ENCODE data around the gene GALE. TPM values are rescaled to one million over a fixed set of nuclear protein-coding genes. Genes with fewer than 3 reads are reported as not detected.

GALE gene
- total and polyA plus RNA-seq, 2 of the 13 experiments (the other 11 are each of a cell fraction or from before 2014, with no cell fraction given) = 85.2 to 88.4 TPM

DNA sequence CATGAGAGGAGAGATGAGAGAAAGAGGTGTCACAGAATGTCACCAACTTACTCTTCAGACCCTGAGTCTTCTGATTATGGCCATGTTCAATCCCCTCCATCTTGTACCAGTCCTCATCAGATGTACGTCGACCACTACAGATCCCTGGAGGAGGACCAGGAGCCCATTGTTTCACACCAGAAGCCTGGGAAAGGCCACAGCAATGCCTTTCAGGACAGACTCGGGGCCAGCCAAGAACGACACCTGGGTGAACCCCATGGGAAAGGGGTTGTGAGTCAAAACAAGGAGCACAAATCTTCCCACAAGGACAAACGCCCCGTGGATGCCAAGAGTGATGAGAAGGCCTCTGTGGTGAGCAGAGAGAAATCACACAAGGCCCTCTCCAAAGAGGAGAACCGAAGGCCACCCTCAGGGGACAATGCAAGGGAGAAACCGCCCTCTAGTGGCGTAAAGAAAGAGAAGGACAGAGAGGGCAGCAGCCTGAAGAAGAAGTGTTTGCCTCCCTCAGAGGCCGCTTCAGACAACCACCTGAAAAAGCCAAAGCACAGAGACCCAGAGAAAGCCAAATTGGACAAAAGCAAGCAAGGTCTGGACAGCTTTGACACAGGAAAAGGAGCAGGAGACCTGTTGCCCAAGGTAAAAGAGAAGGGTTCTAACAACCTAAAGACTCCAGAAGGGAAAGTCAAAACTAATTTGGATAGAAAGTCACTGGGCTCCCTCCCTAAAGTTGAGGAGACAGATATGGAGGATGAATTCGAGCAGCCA is 49.3 kb downstream of the GALE start:
- H2AFZ ChIP-seq (ENCODE audit: low read length) = no peak overlapping the region
- FAIRE-seq (peak; percentile 59), DNase-seq (ENCODE audit: low spot score) (peak; percentile 67), ATAC-seq (peak; percentile 97)
- peaks cover 36% of the 10 kb centered on the region for H3K79me2 ChIP-seq (ENCODE audit: insufficient read depth, low read length)
- no peak overlapping the region for H3K4me3 ChIP-seq (replicated peaks in 1 of 3; ENCODE audit: insufficient read depth in 1 of 3, low read depth in 2 of 3, low read length in 3 of 3)
- H4K20me1 ChIP-seq (ENCODE audit: insufficient read depth, low read length) = no peaks in the 10 kb centered on the region; the same call in 1 of the 2 replicates
- H3K4me2 ChIP-seq (ENCODE audit: low read depth, low read length) = no peak overlapping the region
- H3K27ac ChIP-seq (ENCODE audit: extremely low read length, insufficient read depth, low read length) = no peak overlapping the region
- in situ Hi-C loops (cut with HindIII; ENCODE audit: extremely low pct_ligation_motif_present, low pct_unique_long_range_greater_than_20kb) (no loop called here), intact Hi-C loops (cut with micrococcal nuclease; ENCODE audit: unreplicated experiment) (loop anchor here (5.0 kb wide), 1 partner anchor 59 kb away; the partner anchor contains the start of gene RPL11)
- H3K9ac ChIP-seq (ENCODE audit: insufficient read depth, low read depth, low read length) = no peak overlapping the region
- ChIA-PET POLR2A (interaction anchor here (1.0 kb wide), 1 partner anchor 60 kb away, joined by 3 read pairs; the partner anchor contains the start of gene RPL11), CTCF (ENCODE audit: low intra/inter-chr PET ratio, low total read pairs) (interaction anchor here (0.6 to 1.2 kb wide), 2 partner anchors 34 to 60 kb away, joined by 3 to 5 read pairs; partner anchors contain the start of gene RPL11)
- H3K4me1 ChIP-seq (ENCODE audit: insufficient read depth, low read length) = peaks cover 28% of the 10 kb centered on the region
- no peaks in the 10 kb centered on the region for H3K27me3 ChIP-seq (ENCODE audit: control insufficient read depth in 1 of 2, insufficient read depth in 2 of 2, low read length in 2 of 2)
- peaks cover 39 to 77% of the 10 kb centered on the region in 2 experiments for H3K36me3 ChIP-seq (replicated peaks in 1 of 2; ENCODE audit: control insufficient read depth in 1 of 2, insufficient read depth in 2 of 2, low read length in 2 of 2)
- H3K9me3 ChIP-seq (ENCODE audit: low read length) = no peaks in the 10 kb centered on the region
- 48% methylated on average over 11 of the region's 11 CpGs for WGBS (ENCODE audit: low lambda C conversion rate)
- TSS peak; percentile 26 for BruUV-seq (replicated peaks)
- TF ChIP-seq THAP11 (CRISPR knock-in tag; IDR thresholded peaks at IDR 0.05) (peak; percentile 32; the same call in 1 of the 2 replicates), STAG1 (CRISPR knock-in tag; IDR thresholded peaks at IDR 0.05) (peak; percentile 77), ELF3 (CRISPR knock-in tag; IDR thresholded peaks at IDR 0.05) (0 out of 2 replicates have a peak, but pooled peaks have one; percentile 31), ZNF501 (CRISPR knock-in tag; IDR thresholded peaks at IDR 0.05) (peak; percentile 33; the same call in 1 of the 2 replicates), GTF2F1 (IDR thresholded peaks at IDR 0.05; ENCODE audit: low read length) (no peak), ZBTB1 (CRISPR knock-in tag; IDR thresholded peaks at IDR 0.05; ENCODE audit: borderline replicate concordance) (no peak), SPEN (CRISPR knock-in tag; IDR thresholded peaks at IDR 0.05; ENCODE audit: low read depth) (peak; percentile 38; the same call in 1 of the 2 replicates), ZNF101 (CRISPR knock-in tag; IDR thresholded peaks at IDR 0.05; ENCODE audit: borderline replicate concordance, low read depth) (no peak)
- TF ChIP-seq, protein P1, sequence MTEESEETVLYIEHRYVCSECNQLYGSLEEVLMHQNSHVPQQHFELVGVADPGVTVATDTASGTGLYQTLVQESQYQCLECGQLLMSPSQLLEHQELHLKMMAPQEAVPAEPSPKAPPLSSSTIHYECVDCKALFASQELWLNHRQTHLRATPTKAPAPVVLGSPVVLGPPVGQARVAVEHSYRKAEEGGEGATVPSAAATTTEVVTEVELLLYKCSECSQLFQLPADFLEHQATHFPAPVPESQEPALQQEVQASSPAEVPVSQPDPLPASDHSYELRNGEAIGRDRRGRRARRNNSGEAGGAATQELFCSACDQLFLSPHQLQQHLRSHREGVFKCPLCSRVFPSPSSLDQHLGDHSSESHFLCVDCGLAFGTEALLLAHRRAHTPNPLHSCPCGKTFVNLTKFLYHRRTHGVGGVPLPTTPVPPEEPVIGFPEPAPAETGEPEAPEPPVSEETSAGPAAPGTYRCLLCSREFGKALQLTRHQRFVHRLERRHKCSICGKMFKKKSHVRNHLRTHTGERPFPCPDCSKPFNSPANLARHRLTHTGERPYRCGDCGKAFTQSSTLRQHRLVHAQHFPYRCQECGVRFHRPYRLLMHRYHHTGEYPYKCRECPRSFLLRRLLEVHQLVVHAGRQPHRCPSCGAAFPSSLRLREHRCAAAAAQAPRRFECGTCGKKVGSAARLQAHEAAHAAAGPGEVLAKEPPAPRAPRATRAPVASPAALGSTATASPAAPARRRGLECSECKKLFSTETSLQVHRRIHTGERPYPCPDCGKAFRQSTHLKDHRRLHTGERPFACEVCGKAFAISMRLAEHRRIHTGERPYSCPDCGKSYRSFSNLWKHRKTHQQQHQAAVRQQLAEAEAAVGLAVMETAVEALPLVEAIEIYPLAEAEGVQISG (CRISPR knock-in tag; IDR thresholded peaks at IDR 0.05) = peak; percentile 65
- TF ChIP-seq, protein P2, sequence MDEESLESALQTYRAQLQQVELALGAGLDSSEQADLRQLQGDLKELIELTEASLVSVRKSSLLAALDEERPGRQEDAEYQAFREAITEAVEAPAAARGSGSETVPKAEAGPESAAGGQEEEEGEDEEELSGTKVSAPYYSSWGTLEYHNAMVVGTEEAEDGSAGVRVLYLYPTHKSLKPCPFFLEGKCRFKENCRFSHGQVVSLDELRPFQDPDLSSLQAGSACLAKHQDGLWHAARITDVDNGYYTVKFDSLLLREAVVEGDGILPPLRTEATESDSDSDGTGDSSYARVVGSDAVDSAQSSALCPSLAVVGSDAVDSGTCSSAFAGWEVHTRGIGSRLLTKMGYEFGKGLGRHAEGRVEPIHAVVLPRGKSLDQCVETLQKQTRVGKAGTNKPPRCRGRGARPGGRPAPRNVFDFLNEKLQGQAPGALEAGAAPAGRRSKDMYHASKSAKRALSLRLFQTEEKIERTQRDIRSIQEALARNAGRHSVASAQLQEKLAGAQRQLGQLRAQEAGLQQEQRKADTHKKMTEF (CRISPR knock-in tag; IDR thresholded peaks at IDR 0.05) = peak; percentile 28; the same call in 1 of the 2 replicates
- TF ChIP-seq, protein P3, sequence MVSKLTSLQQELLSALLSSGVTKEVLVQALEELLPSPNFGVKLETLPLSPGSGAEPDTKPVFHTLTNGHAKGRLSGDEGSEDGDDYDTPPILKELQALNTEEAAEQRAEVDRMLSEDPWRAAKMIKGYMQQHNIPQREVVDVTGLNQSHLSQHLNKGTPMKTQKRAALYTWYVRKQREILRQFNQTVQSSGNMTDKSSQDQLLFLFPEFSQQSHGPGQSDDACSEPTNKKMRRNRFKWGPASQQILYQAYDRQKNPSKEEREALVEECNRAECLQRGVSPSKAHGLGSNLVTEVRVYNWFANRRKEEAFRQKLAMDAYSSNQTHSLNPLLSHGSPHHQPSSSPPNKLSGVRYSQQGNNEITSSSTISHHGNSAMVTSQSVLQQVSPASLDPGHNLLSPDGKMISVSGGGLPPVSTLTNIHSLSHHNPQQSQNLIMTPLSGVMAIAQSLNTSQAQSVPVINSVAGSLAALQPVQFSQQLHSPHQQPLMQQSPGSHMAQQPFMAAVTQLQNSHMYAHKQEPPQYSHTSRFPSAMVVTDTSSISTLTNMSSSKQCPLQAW (CRISPR knock-in tag; IDR thresholded peaks at IDR 0.05) = peak; percentile 34; the same call in 1 of the 2 replicates
- TF ChIP-seq, protein P4, sequence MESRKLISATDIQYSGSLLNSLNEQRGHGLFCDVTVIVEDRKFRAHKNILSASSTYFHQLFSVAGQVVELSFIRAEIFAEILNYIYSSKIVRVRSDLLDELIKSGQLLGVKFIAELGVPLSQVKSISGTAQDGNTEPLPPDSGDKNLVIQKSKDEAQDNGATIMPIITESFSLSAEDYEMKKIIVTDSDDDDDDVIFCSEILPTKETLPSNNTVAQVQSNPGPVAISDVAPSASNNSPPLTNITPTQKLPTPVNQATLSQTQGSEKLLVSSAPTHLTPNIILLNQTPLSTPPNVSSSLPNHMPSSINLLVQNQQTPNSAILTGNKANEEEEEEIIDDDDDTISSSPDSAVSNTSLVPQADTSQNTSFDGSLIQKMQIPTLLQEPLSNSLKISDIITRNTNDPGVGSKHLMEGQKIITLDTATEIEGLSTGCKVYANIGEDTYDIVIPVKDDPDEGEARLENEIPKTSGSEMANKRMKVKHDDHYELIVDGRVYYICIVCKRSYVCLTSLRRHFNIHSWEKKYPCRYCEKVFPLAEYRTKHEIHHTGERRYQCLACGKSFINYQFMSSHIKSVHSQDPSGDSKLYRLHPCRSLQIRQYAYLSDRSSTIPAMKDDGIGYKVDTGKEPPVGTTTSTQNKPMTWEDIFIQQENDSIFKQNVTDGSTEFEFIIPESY (CRISPR knock-in tag; IDR thresholded peaks at IDR 0.05) = 0 out of 2 replicates have a peak, but pooled peaks have one; percentile 45
- TF ChIP-seq, protein P5, sequence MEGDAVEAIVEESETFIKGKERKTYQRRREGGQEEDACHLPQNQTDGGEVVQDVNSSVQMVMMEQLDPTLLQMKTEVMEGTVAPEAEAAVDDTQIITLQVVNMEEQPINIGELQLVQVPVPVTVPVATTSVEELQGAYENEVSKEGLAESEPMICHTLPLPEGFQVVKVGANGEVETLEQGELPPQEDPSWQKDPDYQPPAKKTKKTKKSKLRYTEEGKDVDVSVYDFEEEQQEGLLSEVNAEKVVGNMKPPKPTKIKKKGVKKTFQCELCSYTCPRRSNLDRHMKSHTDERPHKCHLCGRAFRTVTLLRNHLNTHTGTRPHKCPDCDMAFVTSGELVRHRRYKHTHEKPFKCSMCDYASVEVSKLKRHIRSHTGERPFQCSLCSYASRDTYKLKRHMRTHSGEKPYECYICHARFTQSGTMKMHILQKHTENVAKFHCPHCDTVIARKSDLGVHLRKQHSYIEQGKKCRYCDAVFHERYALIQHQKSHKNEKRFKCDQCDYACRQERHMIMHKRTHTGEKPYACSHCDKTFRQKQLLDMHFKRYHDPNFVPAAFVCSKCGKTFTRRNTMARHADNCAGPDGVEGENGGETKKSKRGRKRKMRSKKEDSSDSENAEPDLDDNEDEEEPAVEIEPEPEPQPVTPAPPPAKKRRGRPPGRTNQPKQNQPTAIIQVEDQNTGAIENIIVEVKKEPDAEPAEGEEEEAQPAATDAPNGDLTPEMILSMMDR (CRISPR knock-in tag; IDR thresholded peaks at IDR 0.05) = peak; percentile 83
